HTR-8/SVneo (cell line): ENCODE data around the gene VSIG10.
"Not testable (repeated sequence)": the region's sequence is repeated elsewhere in the genome, so short reads cannot be mapped to it uniquely, and the experiment has no call there.

ENCODE experiments used
- DNase-seq: peaks from one replicate; pipeline ENCODE4 v3.0.0; 2011; ENCODE audit warnings: low spot score, mixed read lengths; ENCODE audit not compliant: insufficient read length
- FAIRE-seq: peaks from 2 replicates; lab custom pipeline; 2011; peaks lifted over from hg19 to GRCh38; lab: Jason Lieb, UNC

Gene VSIG10

DNA sequence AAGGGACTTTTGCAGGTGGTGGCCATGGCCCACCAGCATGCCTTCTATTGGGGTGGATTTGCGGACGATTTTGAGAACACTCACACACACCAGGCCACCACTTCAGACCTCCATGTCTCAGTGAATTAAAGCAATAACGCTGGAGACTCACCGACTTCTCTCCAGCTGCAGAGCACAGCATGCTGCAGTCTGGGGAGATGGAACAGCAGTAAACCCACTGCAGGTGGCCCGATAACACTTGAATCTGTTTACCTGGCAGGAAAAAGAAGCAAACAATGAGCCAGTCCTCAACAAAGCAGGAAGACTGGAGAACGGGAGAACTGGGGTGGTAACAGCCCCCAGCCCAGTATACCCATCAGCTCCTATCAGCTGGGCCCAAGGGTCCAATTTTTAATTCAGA lies 65.7 kb downstream of the VSIG10 start:
- no peak for DNase-seq
- FAIRE-seq = no peak

DNA sequence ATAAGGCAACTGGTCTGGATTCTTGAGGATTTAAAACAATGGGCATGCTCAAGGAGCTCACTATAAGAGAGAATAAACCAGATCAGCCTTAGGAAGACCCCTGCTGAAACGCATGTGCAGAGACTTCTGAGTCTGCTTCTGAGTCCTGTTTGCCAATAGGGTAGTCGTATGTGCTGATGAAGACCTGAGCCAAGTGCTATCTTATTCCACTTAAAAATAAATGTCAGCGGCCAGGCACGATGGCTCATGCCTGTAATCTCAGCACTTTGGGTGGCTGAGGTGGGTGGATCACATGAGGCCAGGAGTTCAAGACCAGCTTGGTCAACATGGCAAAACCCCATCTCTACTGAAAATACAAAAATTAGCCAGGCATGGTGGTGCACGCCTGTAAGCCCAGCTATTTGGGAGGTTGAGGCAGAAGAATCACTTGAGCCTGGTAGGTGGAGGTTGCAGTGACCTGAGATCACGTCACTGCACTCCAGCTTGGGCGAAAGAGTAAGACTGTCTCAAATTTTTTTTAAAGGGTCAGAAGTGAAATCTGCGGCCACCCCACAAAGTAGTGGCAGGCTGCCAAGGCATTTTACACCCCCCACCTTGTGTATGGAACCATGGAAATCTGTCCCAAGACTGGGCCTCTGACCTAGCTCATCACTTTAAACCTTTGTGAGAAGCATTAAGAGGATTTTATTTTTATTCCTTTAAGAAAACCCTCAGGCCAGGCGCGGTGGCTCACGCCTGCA lies 67.0 kb downstream of the VSIG10 start:
- DNase-seq = no peak
- FAIRE-seq = no peak

DNA sequence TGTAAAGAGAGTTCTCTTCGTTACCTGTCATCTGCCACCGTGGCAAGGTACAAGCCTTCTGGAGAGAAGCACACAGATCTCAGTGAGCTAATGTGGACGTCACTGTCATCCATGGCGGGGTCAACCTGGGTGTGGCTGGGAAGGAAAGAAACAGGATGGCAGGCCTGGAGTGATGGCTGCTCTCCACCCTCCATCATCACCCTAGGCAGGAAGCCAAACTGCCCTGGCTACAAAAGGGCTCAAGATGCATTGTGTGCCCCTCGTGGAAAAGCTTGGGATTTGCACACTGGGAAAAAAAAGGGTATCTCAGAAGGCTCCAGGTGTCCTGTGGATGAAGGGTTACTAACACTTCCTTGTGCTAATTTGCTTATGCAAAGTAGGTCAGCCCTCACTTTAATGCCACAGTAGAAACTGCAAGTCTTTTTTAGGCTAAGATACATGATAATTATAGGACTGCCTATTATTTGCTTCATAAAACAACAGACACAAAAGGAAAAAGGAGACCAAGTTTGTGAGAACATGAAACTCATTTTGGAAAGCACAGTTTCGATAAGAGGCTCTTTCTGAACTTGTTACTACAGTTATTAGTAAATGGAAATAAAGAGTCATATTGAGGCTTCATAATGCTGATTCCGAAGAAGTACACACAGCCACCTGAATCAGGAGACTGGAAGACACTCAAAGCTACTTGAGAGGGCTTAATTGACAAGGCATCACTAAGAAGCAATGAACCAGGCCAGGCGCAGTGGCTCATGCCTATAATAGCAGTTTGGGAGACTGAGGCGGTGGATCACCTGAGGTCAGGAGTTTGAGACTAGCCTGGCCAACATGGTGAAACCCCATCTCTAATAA lies 68.4 kb downstream of the VSIG10 start:
- no peak for FAIRE-seq
- no peak for DNase-seq

DNA sequence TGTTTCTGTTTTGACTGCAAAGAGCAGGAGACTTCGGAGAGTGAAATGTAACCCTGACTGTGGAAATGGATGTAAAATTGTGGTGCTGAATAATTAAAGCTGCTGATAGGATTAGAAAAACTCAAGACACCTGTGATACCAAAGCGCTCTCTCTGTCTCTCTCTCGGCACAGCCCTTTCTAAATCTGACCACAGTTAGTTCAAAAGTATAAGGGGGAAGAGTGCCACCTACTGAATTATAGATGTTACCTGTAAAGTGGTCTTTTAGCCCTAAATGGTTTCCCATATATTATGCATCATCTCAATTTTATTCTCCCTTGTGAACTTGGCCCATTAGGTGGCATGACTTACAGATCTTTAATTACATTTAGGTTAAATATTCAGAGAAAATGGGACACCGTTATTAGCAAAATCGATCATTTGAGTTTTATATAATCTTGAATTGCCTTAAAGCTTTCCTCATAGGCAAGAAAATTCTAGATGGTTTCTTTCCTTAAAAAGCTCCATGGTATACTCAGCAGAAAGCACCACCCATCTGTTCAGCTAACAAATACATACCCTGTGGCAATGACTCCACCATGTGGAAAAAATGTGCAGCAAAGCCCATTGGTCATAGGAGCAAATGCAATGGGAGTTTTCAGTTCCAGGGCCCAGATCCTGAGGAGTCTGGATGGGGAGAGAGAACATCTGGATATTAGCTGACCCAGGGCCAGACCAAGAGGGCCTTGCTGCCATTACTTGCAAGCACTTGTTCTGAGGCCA lies 69.2 kb downstream of the VSIG10 start:
- DNase-seq (peak; percentile 39), FAIRE-seq (no peak)

DNA sequence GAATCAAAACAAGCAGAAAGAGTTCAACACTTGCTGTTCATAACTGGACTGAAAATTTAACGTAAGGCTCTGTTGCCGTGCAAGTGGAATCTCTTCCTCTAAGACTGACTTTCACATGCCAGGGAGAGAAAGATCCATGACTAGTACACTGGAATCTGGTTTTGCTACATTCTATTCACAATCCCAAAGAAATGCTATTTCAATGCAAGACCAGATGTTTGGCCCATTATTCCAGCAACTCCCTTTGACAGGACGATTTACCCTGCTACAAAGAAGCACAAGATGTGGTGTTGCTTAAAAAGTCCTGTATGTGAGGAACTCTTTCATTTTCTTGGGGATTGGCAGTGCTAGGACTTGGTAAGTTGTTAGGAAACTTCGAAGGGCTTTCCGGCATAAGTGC lies 69.9 kb downstream of the VSIG10 start:
- DNase-seq (no peak), FAIRE-seq (no peak)

DNA sequence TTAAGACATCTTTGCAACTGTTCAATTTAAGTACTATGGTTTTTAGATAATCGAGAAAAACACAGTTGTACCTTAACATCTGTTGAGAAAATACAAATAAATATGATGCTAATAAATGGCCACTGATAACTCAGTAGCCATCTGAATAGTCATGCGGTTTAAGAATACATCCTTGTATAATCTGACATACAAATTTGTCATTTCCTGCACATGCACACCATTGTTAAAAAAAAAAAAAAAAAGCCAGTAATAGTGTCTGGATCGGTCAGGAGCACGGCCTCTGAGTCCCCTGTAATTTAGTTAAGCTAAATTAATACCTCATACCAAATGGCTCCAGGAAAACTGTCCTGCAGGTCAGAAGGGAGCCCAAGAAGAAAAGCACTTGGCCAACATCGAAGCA lies 70.5 kb downstream of the VSIG10 start:
- no peak for DNase-seq
- no peak for FAIRE-seq

DNA sequence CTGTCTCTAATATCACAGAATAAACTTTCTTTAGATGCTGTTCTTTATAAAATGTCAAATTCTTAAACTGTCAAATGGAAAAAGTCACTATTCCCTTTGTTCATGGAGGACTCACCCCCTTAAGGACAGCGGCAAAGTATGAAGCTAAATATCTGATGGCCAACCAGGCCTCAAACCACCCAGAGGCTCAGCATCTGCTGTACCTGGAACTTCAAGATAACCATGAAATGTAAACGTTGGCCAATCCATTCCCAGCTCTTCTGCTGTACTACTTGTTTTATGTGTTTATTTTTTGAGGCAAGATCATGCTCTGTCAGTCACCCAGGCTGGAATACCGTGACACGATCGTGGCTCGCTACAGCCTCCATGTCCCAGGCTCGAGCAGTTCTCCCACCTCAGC lies 71.6 kb downstream of the VSIG10 start:
- FAIRE-seq = no peak

DNA sequence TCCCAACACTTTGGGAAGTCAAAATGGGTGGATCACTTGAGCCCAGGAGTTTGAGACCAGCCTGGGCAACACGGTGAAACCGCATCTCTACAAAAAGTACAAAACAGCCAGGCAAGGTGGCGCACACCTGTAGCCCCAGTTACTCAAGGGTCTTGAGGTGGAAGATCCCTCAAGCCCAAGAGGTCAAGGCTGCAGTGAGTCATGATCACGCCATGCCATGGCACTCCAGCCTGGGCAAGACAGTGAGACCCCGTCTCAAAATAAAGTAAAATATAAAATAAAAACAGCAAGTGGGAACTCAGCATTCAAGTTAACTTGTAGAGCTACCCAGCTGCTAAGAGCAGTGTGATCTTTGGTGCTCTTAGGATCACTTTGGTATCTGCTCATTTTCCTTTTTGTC lies 74.6 kb downstream of the VSIG10 start:
- FAIRE-seq = no peak
- DNase-seq = no peak

More for the DNA sequence above, 71.6 kb downstream of the VSIG10 start:
- DNase-seq = no peak

DNA sequence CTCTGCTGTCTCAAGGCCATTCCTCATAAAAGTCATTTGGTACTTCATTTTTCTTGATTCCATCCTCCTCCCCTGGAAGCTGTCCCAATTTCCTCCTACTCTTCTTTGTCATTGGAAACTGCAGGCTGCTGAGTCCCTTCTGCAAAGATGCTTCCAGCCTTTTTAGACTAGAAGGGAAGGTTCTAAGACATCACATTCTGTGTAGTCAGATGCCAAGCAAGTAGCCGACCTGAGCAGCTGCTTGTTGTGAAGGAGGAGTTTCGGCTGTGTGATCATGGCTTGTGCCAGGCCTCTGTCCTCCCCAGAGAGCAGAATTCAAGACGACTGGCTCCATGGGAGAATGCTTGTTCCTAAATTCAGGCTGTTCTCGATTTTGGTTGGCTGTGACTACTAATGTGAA lies 78.6 kb downstream of the VSIG10 start:
- no peak for DNase-seq

DNA sequence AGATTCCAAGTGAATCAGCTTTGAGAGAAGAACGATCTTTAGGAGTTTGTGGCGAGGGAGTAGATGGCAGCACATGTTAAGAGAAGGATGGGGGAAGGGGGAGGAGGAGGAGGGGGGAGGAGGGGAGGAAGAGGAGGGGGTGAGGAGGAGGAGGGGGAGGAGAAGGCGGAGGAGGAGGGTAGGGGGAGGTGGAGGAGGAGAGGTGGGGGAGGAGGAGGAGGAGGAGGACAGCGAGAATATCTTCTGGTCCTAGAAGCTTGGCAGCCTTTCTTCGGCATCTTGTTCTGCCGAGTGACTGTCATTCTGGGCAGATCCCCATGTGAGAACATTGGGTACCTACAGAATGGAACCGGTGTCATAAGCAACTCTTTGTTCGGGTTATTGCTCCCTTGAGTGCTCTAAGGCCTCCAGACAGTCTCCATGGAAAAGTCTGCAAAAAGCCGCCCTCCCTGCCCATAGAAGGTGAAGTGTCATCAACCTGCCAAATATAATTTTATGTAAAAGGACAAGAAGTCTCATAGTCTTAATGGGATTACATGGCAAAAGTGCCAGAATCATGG lies 80.4 kb downstream of the VSIG10 start:
- DNase-seq (no peak), FAIRE-seq (no peak)

More for the DNA sequence above, 78.6 kb downstream of the VSIG10 start:
- no peak for FAIRE-seq

DNA sequence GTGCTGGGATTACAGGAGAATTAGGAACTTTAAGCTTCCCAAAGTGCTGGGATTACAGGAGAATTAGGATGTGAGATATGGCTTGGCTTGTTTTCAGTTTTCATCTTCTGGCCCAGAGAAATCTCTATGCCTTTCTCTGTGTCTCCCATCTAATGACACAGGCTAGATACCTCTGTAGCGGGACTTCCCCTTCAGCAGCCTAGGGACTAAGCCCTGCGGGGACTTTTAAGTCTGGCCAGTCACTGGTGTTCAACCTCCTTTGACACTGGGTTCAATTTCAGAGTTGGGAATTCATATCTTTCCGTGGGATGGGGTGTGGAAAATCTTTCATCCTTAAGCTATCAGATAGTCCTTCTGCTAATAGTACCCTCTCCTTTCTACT lies 81.1 kb downstream of the VSIG10 start:
- DNase-seq (no peak), FAIRE-seq (no peak)

DNA sequence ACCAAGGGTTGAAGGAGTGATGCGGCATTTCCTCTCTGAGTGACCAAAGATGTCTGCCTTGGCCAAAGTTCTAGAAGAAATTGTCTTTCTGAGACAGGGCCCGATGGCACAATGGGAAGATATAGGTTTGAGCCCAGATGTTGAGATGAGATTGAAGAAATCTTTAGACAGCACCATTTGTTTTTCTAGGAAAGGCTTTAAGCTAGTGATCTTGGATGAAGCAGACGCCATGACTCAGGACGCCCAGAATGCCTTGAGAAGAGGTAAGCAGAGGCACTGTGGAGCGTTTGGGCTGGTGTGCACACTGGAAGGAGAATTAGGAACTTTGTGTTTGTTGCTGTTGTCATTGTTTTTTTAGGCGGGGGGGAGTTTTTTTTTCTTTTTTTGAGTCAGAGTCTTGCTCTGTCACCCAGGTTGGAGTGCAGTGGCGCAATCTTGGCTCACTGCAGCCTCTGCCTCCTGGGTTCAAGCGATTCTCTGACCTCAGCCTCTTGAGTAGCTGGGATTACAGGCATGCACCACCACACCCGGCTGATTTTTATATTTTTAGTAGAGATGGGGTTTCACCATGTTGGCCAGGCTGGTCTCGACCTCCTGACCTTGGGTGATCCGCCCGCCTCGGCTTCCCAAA lies 81.6 kb downstream of the VSIG10 start:
- FAIRE-seq, DNase-seq: not testable (repeated sequence)

DNA sequence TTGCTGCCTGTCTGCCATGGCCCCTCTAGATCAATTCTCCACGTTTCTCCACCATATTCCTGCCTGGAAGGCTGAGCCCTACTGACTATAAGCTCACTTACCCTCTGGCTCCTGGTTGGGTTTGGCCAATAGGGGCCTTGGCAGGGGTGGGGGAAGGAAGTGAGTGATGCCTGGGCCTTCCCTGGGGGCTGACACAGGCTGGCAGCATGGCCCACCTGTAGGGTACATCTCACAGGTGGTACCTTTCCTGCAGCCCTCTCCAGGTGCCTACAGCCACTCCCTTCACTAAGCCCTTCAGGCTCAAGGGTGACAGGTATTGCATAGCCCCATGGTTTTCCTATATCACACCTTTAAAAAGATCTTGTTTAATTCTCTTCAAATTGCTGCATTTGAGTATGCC lies 83.8 kb downstream of the VSIG10 start:
- no peak for FAIRE-seq
- no peak for DNase-seq

DNA sequence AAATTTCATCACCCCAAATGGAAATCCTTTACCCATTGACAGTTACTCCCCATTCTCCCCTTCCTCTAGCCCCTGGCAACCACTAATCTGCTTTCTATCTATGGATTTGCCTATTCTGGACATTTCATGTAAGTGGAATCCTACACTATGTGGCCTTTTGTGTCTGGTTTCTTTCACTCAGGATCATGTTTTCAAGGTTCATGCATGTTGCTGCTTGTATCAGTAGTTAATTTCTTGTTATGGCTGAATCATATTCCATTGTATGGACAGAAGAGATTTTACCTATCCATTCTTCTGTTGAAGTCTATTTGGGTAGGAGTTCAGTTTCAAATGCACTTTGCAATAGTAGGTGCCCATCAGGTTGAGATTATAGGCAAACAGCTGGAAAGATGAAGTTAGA lies 85.9 kb downstream of the VSIG10 start:
- DNase-seq (no peak), FAIRE-seq (no peak)

DNA sequence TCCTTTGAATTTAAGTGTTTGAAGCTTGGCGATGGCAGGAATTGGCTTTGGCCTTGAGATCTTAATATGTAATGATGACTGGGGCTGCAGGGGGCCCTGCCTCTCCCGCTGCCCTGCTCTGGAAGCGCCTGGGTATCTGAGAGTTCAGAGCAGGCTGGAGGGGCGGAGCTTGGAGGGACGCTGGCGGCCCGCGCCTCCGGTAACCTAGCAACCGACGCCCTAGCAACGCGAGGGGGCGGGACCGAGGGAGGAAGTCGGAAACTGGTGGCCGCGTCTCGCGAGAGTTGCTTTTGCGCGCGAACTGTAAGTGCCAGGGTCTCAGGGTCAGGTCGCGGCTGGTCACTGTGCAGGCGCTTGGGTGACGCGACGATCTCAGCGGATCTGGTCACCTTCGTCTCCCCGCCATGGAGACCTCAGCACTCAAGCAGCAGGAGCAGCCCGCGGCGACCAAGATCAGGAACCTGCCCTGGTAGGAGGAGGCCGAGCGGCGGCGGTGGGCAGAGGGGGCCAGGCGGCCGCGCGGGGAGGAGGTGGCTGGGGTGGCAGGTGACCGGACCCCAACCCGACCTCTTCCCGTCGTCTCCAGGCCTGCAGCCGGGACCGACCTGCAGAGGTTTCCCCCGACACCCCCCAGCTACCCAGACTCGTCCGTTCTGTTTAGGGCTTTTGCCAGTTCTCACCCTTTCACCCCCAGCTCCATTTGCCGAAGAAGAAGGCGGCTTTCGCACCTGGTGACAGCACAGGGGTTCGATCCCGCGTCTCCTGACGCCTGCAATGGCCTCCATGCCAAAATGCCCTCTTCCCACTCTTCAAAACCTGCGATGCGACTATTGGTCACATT lies 87.2 kb downstream of the VSIG10 start, which contains the start of gene RFC5:
Gene RFC5, plus strand, starts transcription at position 280 of the 841 bp plus-strand sequence. Its CDS starts 125 bp downstream, at position 405.
- DNase-seq (peak; percentile 97), FAIRE-seq (peak; percentile 82)

DNA sequence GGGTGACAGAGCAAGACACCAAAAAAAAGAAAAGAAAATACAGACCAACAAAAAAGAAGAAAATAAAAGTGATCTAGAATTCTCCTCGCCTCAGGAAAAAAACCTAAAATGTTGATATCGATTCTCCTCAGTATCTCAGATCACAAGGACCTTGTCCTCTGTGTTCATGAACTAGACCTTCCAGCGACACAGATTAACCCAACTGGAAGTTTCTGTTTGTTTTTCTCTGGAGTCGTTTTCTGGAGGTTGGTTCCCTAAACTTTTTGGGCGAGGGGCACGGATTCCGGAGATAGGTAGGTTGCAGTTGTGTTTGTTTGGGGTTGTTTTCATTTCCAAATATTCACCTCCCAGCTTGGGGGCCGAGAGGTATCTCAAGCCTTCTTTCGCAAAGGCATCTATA lies 87.9 kb downstream of the VSIG10 start:
- FAIRE-seq (no peak), DNase-seq (no peak)

DNA sequence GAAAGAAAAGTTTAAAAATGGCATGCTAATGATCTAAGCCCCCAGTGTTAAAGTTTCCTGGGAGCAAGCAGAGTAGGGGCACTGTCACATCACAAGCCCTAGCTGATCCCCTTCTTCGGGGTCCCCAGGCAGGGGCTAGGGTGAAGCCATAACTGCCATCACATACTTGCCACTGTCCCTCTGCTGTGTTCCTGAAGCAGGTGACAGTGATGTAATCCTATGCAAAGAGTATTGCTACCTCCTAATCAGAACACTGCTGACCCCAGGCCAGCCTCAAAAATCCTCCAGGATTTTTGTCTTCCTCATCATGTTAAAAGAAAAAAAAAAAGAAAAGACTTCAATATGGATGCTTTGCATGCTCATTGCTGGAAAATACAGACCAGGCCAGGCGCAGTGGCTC lies 88.5 kb downstream of the VSIG10 start:
- DNase-seq (no peak), FAIRE-seq (no peak)
